ENCODE measurements around the gene KIAA1217. TPM values are rescaled to one million over a fixed set of nuclear protein-coding genes. Genes with fewer than 3 reads are reported as not detected.

The KIAA1217 gene
- total and polyA plus RNA-seq, 2 of the 4 experiments (the other 2 are of a cell fraction), result 3.4 to 4.4 TPM

- WGBS, 2 experiments (ENCODE audit: extremely low coverage in 2 of 2, insufficient read length in 1 of 2), result 73% methylated on average over 7 of the region's 9 CpGs; no CpG with 5 or more reads in 1 of the 2 experiments
- dilution Hi-C loops (cut with HindIII; ENCODE audit: low sequenced_read_pairs, unreplicated experiment), result no loop called here
- no peak overlapping the region for H3K27ac ChIP-seq (ENCODE audit: insufficient read depth, low read length)
- no peak overlapping the region for H4K5ac ChIP-seq (ENCODE audit: low read depth, low read length)
- no peak overlapping the region for H3K56ac ChIP-seq (ENCODE audit: extremely low read depth, insufficient read depth, low read length)
- no peaks in the 10 kb centered on the region for H4K20me1 ChIP-seq (ENCODE audit: insufficient read depth, low read length)
- H3K36me3 ChIP-seq (ENCODE audit: control insufficient read depth, insufficient read depth, low read length), result no peaks in the 10 kb centered on the region; the same call in 1 of the 2 replicates
- no peak overlapping the region for H4K91ac ChIP-seq (ENCODE audit: insufficient read depth, low read depth, low read length)
- ATAC-seq (ENCODE audit: low read depth), result peak; percentile 48; the same call in 1 of the 2 replicates
- H2AK9ac ChIP-seq (replicated peaks; ENCODE audit: low read depth, low read length, poor library complexity), result no peak overlapping the region
- H3K27me3 ChIP-seq (ENCODE audit: control insufficient read depth, insufficient read depth, low read length), result no peaks in the 10 kb centered on the region
- no peak overlapping the region for H3K9ac ChIP-seq (ENCODE audit: low read depth, low read length)
- no peak overlapping the region for H3K4ac ChIP-seq (ENCODE audit: low read depth, low read length)
- H3K79me1 ChIP-seq (ENCODE audit: low read depth in 1 of 2, low read length in 2 of 2), result no peaks in the 10 kb centered on the region
- ChIA-PET POLR2A (ENCODE audit: unreplicated experiment) (no interaction called here), CTCF (interaction anchor here (0.6 to 1.2 kb wide), 7 partner anchors 9 to 535 kb away, joined by 3 read pairs; no protein-coding TSS in a partner anchor)
- TF ChIP-seq, protein P1, sequence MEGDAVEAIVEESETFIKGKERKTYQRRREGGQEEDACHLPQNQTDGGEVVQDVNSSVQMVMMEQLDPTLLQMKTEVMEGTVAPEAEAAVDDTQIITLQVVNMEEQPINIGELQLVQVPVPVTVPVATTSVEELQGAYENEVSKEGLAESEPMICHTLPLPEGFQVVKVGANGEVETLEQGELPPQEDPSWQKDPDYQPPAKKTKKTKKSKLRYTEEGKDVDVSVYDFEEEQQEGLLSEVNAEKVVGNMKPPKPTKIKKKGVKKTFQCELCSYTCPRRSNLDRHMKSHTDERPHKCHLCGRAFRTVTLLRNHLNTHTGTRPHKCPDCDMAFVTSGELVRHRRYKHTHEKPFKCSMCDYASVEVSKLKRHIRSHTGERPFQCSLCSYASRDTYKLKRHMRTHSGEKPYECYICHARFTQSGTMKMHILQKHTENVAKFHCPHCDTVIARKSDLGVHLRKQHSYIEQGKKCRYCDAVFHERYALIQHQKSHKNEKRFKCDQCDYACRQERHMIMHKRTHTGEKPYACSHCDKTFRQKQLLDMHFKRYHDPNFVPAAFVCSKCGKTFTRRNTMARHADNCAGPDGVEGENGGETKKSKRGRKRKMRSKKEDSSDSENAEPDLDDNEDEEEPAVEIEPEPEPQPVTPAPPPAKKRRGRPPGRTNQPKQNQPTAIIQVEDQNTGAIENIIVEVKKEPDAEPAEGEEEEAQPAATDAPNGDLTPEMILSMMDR (conservative IDR thresholded peaks at IDR 0.05; ENCODE audit: low read depth, low read length), result peak; percentile 58
- TF ChIP-seq, protein P2, sequence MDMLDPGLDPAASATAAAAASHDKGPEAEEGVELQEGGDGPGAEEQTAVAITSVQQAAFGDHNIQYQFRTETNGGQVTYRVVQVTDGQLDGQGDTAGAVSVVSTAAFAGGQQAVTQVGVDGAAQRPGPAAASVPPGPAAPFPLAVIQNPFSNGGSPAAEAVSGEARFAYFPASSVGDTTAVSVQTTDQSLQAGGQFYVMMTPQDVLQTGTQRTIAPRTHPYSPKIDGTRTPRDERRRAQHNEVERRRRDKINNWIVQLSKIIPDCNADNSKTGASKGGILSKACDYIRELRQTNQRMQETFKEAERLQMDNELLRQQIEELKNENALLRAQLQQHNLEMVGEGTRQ (IDR thresholded peaks at IDR 0.05; ENCODE audit: low read depth, low read length), result no peak
- TF ChIP-seq FOS (IDR thresholded peaks at IDR 0.05; ENCODE audit: low read depth, low read length) (no peak), MXI1 (IDR thresholded peaks at IDR 0.05; ENCODE audit: borderline replicate concordance, low read depth, low read length) (no peak), RCOR1 (IDR thresholded peaks at IDR 0.05; ENCODE audit: insufficient replicate concordance, low read length) (no peak), BHLHE40 (IDR thresholded peaks at IDR 0.05; ENCODE audit: low read depth, low read length) (no peak), ELK1 (IDR thresholded peaks at IDR 0.05; ENCODE audit: borderline replicate concordance, low read depth, low read length) (no peak), NFE2L2 (IDR thresholded peaks at IDR 0.05; ENCODE audit: low read depth, low read length) (no peak), SMC3 (IDR thresholded peaks at IDR 0.05; ENCODE audit: low read depth, low read length) (peak; percentile 46), CEBPB (IDR thresholded peaks at IDR 0.05; ENCODE audit: low read depth, low read length) (no peak), MAZ (IDR thresholded peaks at IDR 0.05; ENCODE audit: borderline replicate concordance, low read depth, low read length) (no peak), RFX5 (IDR thresholded peaks at IDR 0.05; ENCODE audit: low read depth, low read length) (no peak), CHD1 (IDR thresholded peaks at IDR 0.05; ENCODE audit: low read depth, low read length) (no peak), RAD21 (IDR thresholded peaks at IDR 0.05; ENCODE audit: low read length) (peak; percentile 60)
- in situ Hi-C loops (cut with MboI; ENCODE audit: low sequenced_read_pairs), result loop anchor here (10.0 to 25.0 kb wide), 4 partner anchors 318 to 1351 kb away; no protein-coding TSS in a partner anchor
- intact Hi-C loops (cut with micrococcal nuclease), result loop anchor here (1.0 kb wide), 1 partner anchor 517 kb away; no protein-coding TSS in a partner anchor
- H2AFZ ChIP-seq (replicated peaks; ENCODE audit: low read length, poor library complexity), result no peak overlapping the region
- H2BK120ac ChIP-seq (ENCODE audit: low read depth, low read length), result no peak overlapping the region
- BruUV-seq (replicated peaks), result no TSS peak
- no peaks in the 10 kb centered on the region for H3K9me3 ChIP-seq (ENCODE audit: control insufficient read depth, insufficient read depth, low read length)
- no peak overlapping the region for H2BK20ac ChIP-seq (ENCODE audit: low read depth, low read length)
- no peak overlapping the region for H2BK15ac ChIP-seq (ENCODE audit: low read depth, low read length)
- no peak overlapping the region for H3K4me2 ChIP-seq (ENCODE audit: low read depth, low read length)
- H3K4me1 ChIP-seq (ENCODE audit: control insufficient read depth, insufficient read depth, low read length), result no peaks in the 10 kb centered on the region
- H3K18ac ChIP-seq (ENCODE audit: low read depth, low read length), result no peak overlapping the region
- DNase-seq, result peak; percentile 34
- no peak overlapping the region for H3K4me3 ChIP-seq (ENCODE audit: insufficient read depth, low read depth, low read length)
- no peak overlapping the region for H2AK5ac ChIP-seq (ENCODE audit: low read depth, low read length)
- H2BK5ac ChIP-seq (ENCODE audit: low read depth, low read length, poor library complexity, severe bottlenecking), result no peak overlapping the region
- H4K8ac ChIP-seq (ENCODE audit: low read depth in 2 of 2, low read length in 2 of 2), result no peak overlapping the region
- no peaks in the 10 kb centered on the region for H3K9me1 ChIP-seq (ENCODE audit: insufficient read depth, low read length)
- no peak overlapping the region for H3K14ac ChIP-seq (replicated peaks; ENCODE audit: low read depth, low read length)
- H3K23ac ChIP-seq (ENCODE audit: low read depth, low read length), result no peak overlapping the region
These were observed 304.2 kb downstream of the KIAA1217 start for GRCh38 chr10:24513155-24513554.
